ENCODE results near the gene RP2.
A peak's percentile ranks its signal among the peaks of the same experiment; 100 is the strongest.

RP2 gene

GRCh38 chrX:46903458-46904242 is 66.8 kb downstream of the RP2 start:
- H3K27ac ChIP-seq (ENCODE audit: low read length) = no peak overlapping the region

GRCh38 chrX:46904626-46905025 is 67.8 kb downstream of the RP2 start:
- H3K9me3 ChIP-seq (ENCODE audit: insufficient read depth, low read depth, low read length) = no peaks in the 10 kb centered on the region

More at GRCh38 chrX:46903458-46904242, 66.8 kb downstream of the RP2 start:
- H3K4me1 ChIP-seq (ENCODE audit: insufficient read depth, low read length) = no peaks in the 10 kb centered on the region
- H3K27me3 ChIP-seq (ENCODE audit: insufficient read depth, low read length) = no peaks in the 10 kb centered on the region
- H3K36me3 ChIP-seq (ENCODE audit: insufficient read depth, low read depth, low read length) = no peaks in the 10 kb centered on the region
- no peaks in the 10 kb centered on the region for H3K9me3 ChIP-seq (ENCODE audit: insufficient read depth, low read depth, low read length)
- no peak overlapping the region for H3K9ac ChIP-seq (ENCODE audit: low read depth, low read length)
- H3K4me3 ChIP-seq (ENCODE audit: low read length) = peak overlapping the region; percentile 75

GRCh38 chrX:46910415-46910814 is 73.6 kb downstream of the RP2 start:
- Histone ChIP-seq H3K9ac (ENCODE audit: low read depth, low read length) (no peak overlapping the region), H3K27ac (ENCODE audit: low read length) (no peak overlapping the region), H3K36me3 (ENCODE audit: insufficient read depth, low read depth, low read length) (no peaks in the 10 kb centered on the region), H3K27me3 (ENCODE audit: insufficient read depth, low read length) (no peaks in the 10 kb centered on the region; the same call in 1 of the 2 replicates), H3K4me3 (ENCODE audit: low read length) (no peak overlapping the region), H3K9me3 (ENCODE audit: insufficient read depth, low read depth, low read length) (no peaks in the 10 kb centered on the region), H3K4me1 (ENCODE audit: insufficient read depth, low read length) (no peaks in the 10 kb centered on the region; the same call in 1 of the 2 replicates)

More at GRCh38 chrX:46904626-46905025, 67.8 kb downstream of the RP2 start:
- Histone ChIP-seq H3K9ac (ENCODE audit: low read depth, low read length) (no peak overlapping the region), H3K27me3 (ENCODE audit: insufficient read depth, low read length) (no peaks in the 10 kb centered on the region), H3K36me3 (ENCODE audit: insufficient read depth, low read depth, low read length) (no peaks in the 10 kb centered on the region), H3K27ac (ENCODE audit: low read length) (no peak overlapping the region), H3K4me1 (ENCODE audit: insufficient read depth, low read length) (no peaks in the 10 kb centered on the region), H3K4me3 (ENCODE audit: low read length) (no peak overlapping the region)

GRCh38 chrX:46912098-46912602 is 75.3 kb downstream of the RP2 start, which contains the start of gene JADE3:
Gene JADE3, plus strand, starts transcription at chrX:46912421. Its CDS starts 72,474 bp downstream, at chrX:46984895.
- Histone ChIP-seq H3K27me3 (ENCODE audit: insufficient read depth, low read length) (no peaks in the 10 kb centered on the region; the same call in 1 of the 2 replicates), H3K4me1 (ENCODE audit: insufficient read depth, low read length) (no peaks in the 10 kb centered on the region; the same call in 1 of the 2 replicates), H3K36me3 (ENCODE audit: insufficient read depth, low read depth, low read length) (no peaks in the 10 kb centered on the region), H3K27ac (ENCODE audit: low read length) (no peak within 1 kb of the TSS), H3K9ac (ENCODE audit: low read depth, low read length) (peak within 1 kb of the TSS; percentile 79; the same call in 1 of the 2 replicates), H3K9me3 (ENCODE audit: insufficient read depth, low read depth, low read length) (no peaks in the 10 kb centered on the region), H3K4me3 (ENCODE audit: low read length) (peak within 1 kb of the TSS; percentile 88)

GRCh38 chrX:46912603-46913491 is 76.0 kb downstream of the RP2 start:
- H3K4me3 ChIP-seq (ENCODE audit: low read length) = peak overlapping the region; percentile 88
- no peak overlapping the region for H3K27ac ChIP-seq (ENCODE audit: low read length)
- H3K27me3 ChIP-seq (ENCODE audit: insufficient read depth, low read length) = no peaks in the 10 kb centered on the region; the same call in 1 of the 2 replicates
- H3K36me3 ChIP-seq (ENCODE audit: insufficient read depth, low read depth, low read length) = no peaks in the 10 kb centered on the region
- H3K9me3 ChIP-seq (ENCODE audit: insufficient read depth, low read depth, low read length) = no peaks in the 10 kb centered on the region
- H3K4me1 ChIP-seq (ENCODE audit: insufficient read depth, low read length) = no peaks in the 10 kb centered on the region; the same call in 1 of the 2 replicates
- peak overlapping the region; percentile 79; the same call in 1 of the 2 replicates for H3K9ac ChIP-seq (ENCODE audit: low read depth, low read length)

- H3K9me3 ChIP-seq (ENCODE audit: insufficient read depth, low read depth, low read length) = no peaks in the 10 kb centered on the region
- no peaks in the 10 kb centered on the region for H3K36me3 ChIP-seq (ENCODE audit: insufficient read depth, low read depth, low read length)
- H3K4me1 ChIP-seq (ENCODE audit: insufficient read depth, low read length) = no peaks in the 10 kb centered on the region; the same call in 1 of the 2 replicates
- H3K27ac ChIP-seq (ENCODE audit: low read length) = no peak overlapping the region
- H3K4me3 ChIP-seq (ENCODE audit: low read length) = peak overlapping the region; percentile 88
- H3K9ac ChIP-seq (ENCODE audit: low read depth, low read length) = peak overlapping the region; percentile 79; the same call in 1 of the 2 replicates
- no peaks in the 10 kb centered on the region; the same call in 1 of the 2 replicates for H3K27me3 ChIP-seq (ENCODE audit: insufficient read depth, low read length)
Observed at GRCh38 chrX:46913667-46914066, 76.8 kb downstream of the RP2 start.

GRCh38 chrX:46916273-46916672 is 79.4 kb downstream of the RP2 start:
- H3K9me3 ChIP-seq (ENCODE audit: insufficient read depth, low read depth, low read length) = no peaks in the 10 kb centered on the region; the same call in 1 of the 2 replicates
- no peak overlapping the region for H3K9ac ChIP-seq (ENCODE audit: low read depth, low read length)
- H3K27me3 ChIP-seq (ENCODE audit: insufficient read depth, low read length) = no peaks in the 10 kb centered on the region; the same call in 1 of the 2 replicates
- no peak overlapping the region for H3K4me3 ChIP-seq (ENCODE audit: low read length)
- H3K4me1 ChIP-seq (ENCODE audit: insufficient read depth, low read length) = no peaks in the 10 kb centered on the region; the same call in 1 of the 2 replicates
- no peak overlapping the region for H3K27ac ChIP-seq (ENCODE audit: low read length)
- no peaks in the 10 kb centered on the region; the same call in 1 of the 2 replicates for H3K36me3 ChIP-seq (ENCODE audit: insufficient read depth, low read depth, low read length)

- Histone ChIP-seq H3K36me3 (ENCODE audit: insufficient read depth, low read depth, low read length) (no peaks in the 10 kb centered on the region; the same call in 1 of the 2 replicates), H3K9ac (ENCODE audit: low read depth, low read length) (no peak overlapping the region), H3K9me3 (ENCODE audit: insufficient read depth, low read depth, low read length) (no peaks in the 10 kb centered on the region; the same call in 1 of the 2 replicates), H3K27me3 (ENCODE audit: insufficient read depth, low read length) (no peaks in the 10 kb centered on the region), H3K4me3 (ENCODE audit: low read length) (no peak overlapping the region), H3K4me1 (ENCODE audit: insufficient read depth, low read length) (no peaks in the 10 kb centered on the region; the same call in 1 of the 2 replicates), H3K27ac (ENCODE audit: low read length) (no peak overlapping the region)
Observed at GRCh38 chrX:46917622-46918021, 80.8 kb downstream of the RP2 start.

- Histone ChIP-seq H3K4me3 (ENCODE audit: low read length) (no peak overlapping the region), H3K27ac (ENCODE audit: low read length) (no peak overlapping the region), H3K9me3 (ENCODE audit: insufficient read depth, low read depth, low read length) (no peaks in the 10 kb centered on the region; the same call in 1 of the 2 replicates), H3K4me1 (ENCODE audit: insufficient read depth, low read length) (no peaks in the 10 kb centered on the region; the same call in 1 of the 2 replicates), H3K36me3 (ENCODE audit: insufficient read depth, low read depth, low read length) (no peaks in the 10 kb centered on the region; the same call in 1 of the 2 replicates), H3K27me3 (ENCODE audit: insufficient read depth, low read length) (no peaks in the 10 kb centered on the region), H3K9ac (ENCODE audit: low read depth, low read length) (no peak overlapping the region)
Observed at GRCh38 chrX:46918434-46918833, 81.6 kb downstream of the RP2 start.

- H3K4me1 ChIP-seq (ENCODE audit: insufficient read depth, low read length) = no peaks in the 10 kb centered on the region
- H3K4me3 ChIP-seq (ENCODE audit: low read length) = no peak overlapping the region
- no peak overlapping the region for H3K9ac ChIP-seq (ENCODE audit: low read depth, low read length)
- no peaks in the 10 kb centered on the region for H3K27me3 ChIP-seq (ENCODE audit: insufficient read depth, low read length)
- no peaks in the 10 kb centered on the region; the same call in 1 of the 2 replicates for H3K36me3 ChIP-seq (ENCODE audit: insufficient read depth, low read depth, low read length)
- no peak overlapping the region for H3K27ac ChIP-seq (ENCODE audit: low read length)
- no peaks in the 10 kb centered on the region; the same call in 1 of the 2 replicates for H3K9me3 ChIP-seq (ENCODE audit: insufficient read depth, low read depth, low read length)
Observed at GRCh38 chrX:46920235-46920634, 83.4 kb downstream of the RP2 start.

GRCh38 chrX:46922611-46923010 is 85.8 kb downstream of the RP2 start:
- H3K9me3 ChIP-seq (ENCODE audit: insufficient read depth, low read depth, low read length) = no peaks in the 10 kb centered on the region; the same call in 1 of the 2 replicates
- no peaks in the 10 kb centered on the region for H3K4me1 ChIP-seq (ENCODE audit: insufficient read depth, low read length)
- no peak overlapping the region for H3K9ac ChIP-seq (ENCODE audit: low read depth, low read length)
- no peak overlapping the region for H3K27ac ChIP-seq (ENCODE audit: low read length)
- no peaks in the 10 kb centered on the region for H3K27me3 ChIP-seq (ENCODE audit: insufficient read depth, low read length)
- H3K36me3 ChIP-seq (ENCODE audit: insufficient read depth, low read depth, low read length) = no peaks in the 10 kb centered on the region; the same call in 1 of the 2 replicates
- no peak overlapping the region for H3K4me3 ChIP-seq (ENCODE audit: low read length)

All from iPS-20b (cell line).